SKM-1 treated with dmso at 0.1 percent for 144 hours (cell line): ENCODE data around the gene MLLT1.

Experiments
- DNase-seq: peaks from one replicate; lab custom pipeline; 2025; ENCODE audit not compliant: unreplicated experiment; lab: John Stamatoyannopoulos, UW

Gene MLLT1

DNA sequence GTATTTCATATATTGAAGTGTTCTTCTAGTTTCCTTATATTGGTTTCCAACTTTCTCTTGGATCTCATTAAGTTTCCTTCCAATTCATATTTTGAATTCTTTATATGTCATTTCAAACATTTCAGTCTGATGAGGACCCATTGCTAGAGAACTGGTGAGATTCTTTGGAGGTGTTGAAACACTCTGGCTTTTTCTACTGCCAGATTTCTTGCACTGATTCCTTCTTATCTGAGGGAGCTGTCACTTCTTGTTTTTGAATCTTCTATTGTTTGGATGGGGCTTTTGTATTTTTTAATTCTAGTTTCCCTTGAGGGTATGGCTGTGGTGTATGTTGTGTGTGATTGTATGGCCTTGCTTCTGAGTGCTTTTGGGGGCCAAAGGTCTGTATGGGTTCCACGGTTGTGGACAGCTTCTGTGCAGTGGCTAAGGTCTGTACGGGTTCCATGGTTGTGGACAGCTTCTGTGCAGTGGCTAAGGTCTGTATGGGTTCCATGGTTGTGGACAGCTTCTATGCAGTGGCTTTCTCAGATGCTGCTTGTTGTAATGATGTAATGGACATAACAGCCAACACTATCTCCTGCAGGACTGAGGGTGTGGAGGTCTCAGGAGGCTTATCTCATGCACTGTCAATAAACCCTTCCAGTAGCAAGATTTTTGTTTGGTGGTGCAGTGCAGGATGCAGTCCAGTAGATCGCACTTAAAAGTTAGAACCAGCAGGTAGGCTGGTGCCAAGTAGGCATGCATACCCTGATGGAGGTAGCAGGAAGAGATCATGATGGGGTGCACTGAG, 107.5 kb downstream of the MLLT1 start:
- DNase-seq = no peak

- DNase-seq = no peak
Measured at GRCh38 chr19:6167115-6167514, 112.7 kb downstream of the MLLT1 start.

GRCh38 chr19:6164906-6165531, 114.8 kb downstream of the MLLT1 start:
- DNase-seq = no peak

DNA sequence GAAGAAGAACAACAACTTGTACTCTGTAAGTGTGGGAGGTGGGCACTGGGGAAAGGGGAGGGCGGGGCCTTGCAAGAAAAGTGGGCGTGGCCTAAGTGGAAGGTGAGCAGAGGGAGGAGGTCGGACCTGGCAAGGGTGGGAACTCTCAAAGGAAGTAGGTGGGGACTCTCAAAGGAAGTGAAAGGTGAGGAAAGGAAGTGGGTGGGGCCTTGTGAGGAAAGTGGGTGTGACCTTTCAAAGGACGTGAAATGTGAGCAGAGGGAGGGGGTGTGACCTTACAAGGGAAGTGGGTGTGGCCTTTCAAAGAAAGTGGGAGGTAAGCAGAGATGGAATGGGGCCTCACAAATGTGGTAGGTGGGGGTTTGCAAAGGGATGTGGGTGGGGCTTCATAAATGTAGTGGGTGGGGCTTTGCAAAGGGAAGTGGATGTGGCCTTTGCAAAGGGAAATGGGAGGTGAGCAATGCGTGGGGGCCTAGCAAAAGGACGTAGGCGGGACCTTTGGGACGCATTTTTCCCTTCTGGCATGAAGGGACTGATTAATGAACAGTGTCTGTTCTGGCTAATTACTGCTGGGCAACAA, 118.4 kb downstream of the MLLT1 start:
- peak; percentile 99 for DNase-seq
